SK-N-DZ (cell line): ENCODE measurements around the gene RBM14. TPM values are rescaled to one million over a fixed set of nuclear protein-coding genes. Genes with fewer than 3 reads are reported as not detected.
"Not testable (repeated sequence)": the region's sequence is repeated elsewhere in the genome, so short reads cannot be mapped to it uniquely, and the experiment has no call there.

Experiments used
- DNase-seq: peaks from one replicate; pipeline ENCODE4 v3.0.0-alpha.2; 2015; ENCODE audit warnings: low spot score
- polyA plus RNA-seq, 2 experiments: library from polyadenylated mRNA; depleted of rRNA; stranded (reverse); fragments of >200 nt; gene quantifications; 2 replicates each; pipeline ENCODE4 v1.2.3, GENCODE V29; 2014

Gene RBM14
- polyA plus RNA-seq (2014; cell fraction: cytosol; rRNA removed), result 66.3 and 79.2 TPM in 2 replicates
- 76.0 and 111 TPM in 2 replicates for polyA plus RNA-seq (2014; cell fraction: nucleus; rRNA removed)

- peak; percentile 100 for DNase-seq
Measured at GRCh38 chr11:66616379-66617154, at the start of gene RBM14. Gene RBM14, plus strand, starts transcription at chr11:66616630. Its CDS starts 91 bp downstream, at chr11:66616721.

- no peak for DNase-seq
Measured at GRCh38 chr11:66567787-66568123, 48.7 kb upstream of the RBM14 start.

- DNase-seq, result peak; percentile 86
Measured at GRCh38 chr11:66568124-66568916, 48.1 kb upstream of the RBM14 start, which contains the start of gene CTSF. Gene CTSF, minus strand, starts transcription at chr11:66568606. Its CDS starts 120 bp downstream, at chr11:66568486.

- DNase-seq, result no peak
Measured at GRCh38 chr11:66569076-66569475, 47.4 kb upstream of the RBM14 start.

- no peak for DNase-seq
Measured at GRCh38 chr11:66570079-66570849, 46.2 kb upstream of the RBM14 start.

- DNase-seq, result no peak
Measured at GRCh38 chr11:66570850-66571180, 45.6 kb upstream of the RBM14 start.

GRCh38 chr11:66579017-66579606 lies 37.3 kb upstream of the RBM14 start:
- DNase-seq, result peak; percentile 68

GRCh38 chr11:66580803-66581202 lies 35.6 kb upstream of the RBM14 start:
- no peak for DNase-seq

- no peak for DNase-seq
Measured at GRCh38 chr11:66581261-66581660, 35.2 kb upstream of the RBM14 start.

- DNase-seq, result not testable (repeated sequence)
Measured at GRCh38 chr11:66582565-66583147, 33.8 kb upstream of the RBM14 start.

- DNase-seq, result not testable (repeated sequence)
Measured at GRCh38 chr11:66585447-66585846, 31.0 kb upstream of the RBM14 start.

GRCh38 chr11:66586136-66586535 lies 30.3 kb upstream of the RBM14 start:
- no peak for DNase-seq

- DNase-seq, result not testable (repeated sequence)
Measured at GRCh38 chr11:66589315-66589714, 27.1 kb upstream of the RBM14 start.

GRCh38 chr11:66589996-66590675 lies 26.3 kb upstream of the RBM14 start:
- DNase-seq, result no peak

GRCh38 chr11:66591175-66591574 lies 25.3 kb upstream of the RBM14 start:
- no peak for DNase-seq

- DNase-seq, result peak; percentile 95
Measured at GRCh38 chr11:66592457-66593302, 23.8 kb upstream of the RBM14 start, which contains the start of the genes CCDC87 and CCS. Gene CCDC87, minus strand, starts transcription at chr11:66593063. Its CDS starts 48 bp downstream, at chr11:66593015. Gene CCS, plus strand, starts transcription at chr11:66593185. Its CDS starts 77 bp downstream, at chr11:66593262.

GRCh38 chr11:66593303-66593635 lies 23.2 kb upstream of the RBM14 start:
- no peak for DNase-seq

- DNase-seq, result no peak
Measured at GRCh38 chr11:66593650-66594049, 22.8 kb upstream of the RBM14 start.

- DNase-seq, result no peak
Measured at GRCh38 chr11:66595245-66595904, 21.1 kb upstream of the RBM14 start.
